ENCODE data around the gene FOXK1. TPM values are rescaled to one million over a fixed set of nuclear protein-coding genes. Genes with fewer than 3 reads are reported as not detected.
A peak's percentile ranks its signal among the peaks of the same experiment; 100 is the strongest.

FOXK1 gene
- total RNA-seq, 2 donors from 2014 or later = 17.3 to 47.5 TPM

DNA sequence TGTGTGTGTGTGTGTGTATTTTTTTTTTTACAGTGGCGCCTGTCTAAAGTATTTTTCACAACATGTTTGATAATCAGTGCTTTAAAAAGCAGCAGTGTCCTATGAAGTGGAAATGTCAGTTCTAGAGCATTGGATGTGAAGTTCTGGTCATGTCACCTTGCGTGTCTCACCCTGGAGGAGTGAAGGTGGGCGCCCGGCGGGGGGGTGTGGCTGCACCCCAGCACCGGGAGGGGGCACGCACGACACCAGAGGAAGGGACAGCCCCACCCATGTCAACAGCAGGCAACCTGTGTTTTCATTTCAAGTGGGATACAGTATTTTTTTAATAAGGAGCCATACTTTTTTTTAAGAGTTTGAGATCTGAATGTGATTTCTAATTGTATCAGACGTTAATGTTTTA lies 88.8 kb downstream of the FOXK1 start:
- TF ChIP-seq, protein P1, sequence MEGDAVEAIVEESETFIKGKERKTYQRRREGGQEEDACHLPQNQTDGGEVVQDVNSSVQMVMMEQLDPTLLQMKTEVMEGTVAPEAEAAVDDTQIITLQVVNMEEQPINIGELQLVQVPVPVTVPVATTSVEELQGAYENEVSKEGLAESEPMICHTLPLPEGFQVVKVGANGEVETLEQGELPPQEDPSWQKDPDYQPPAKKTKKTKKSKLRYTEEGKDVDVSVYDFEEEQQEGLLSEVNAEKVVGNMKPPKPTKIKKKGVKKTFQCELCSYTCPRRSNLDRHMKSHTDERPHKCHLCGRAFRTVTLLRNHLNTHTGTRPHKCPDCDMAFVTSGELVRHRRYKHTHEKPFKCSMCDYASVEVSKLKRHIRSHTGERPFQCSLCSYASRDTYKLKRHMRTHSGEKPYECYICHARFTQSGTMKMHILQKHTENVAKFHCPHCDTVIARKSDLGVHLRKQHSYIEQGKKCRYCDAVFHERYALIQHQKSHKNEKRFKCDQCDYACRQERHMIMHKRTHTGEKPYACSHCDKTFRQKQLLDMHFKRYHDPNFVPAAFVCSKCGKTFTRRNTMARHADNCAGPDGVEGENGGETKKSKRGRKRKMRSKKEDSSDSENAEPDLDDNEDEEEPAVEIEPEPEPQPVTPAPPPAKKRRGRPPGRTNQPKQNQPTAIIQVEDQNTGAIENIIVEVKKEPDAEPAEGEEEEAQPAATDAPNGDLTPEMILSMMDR (IDR thresholded peaks at IDR 0.05) = no peak
- no peak for TF ChIP-seq POLR2A (IDR thresholded peaks at IDR 0.05)
- TF ChIP-seq POLR2AphosphoS5 (IDR thresholded peaks at IDR 0.05) = no peak
- Histone ChIP-seq H3K9me3 (no peaks in the 10 kb centered on the region), H3K4me1 (replicated peaks) (no peaks in the 10 kb centered on the region), H3K27ac (no peak overlapping the region), H3K27me3 (replicated peaks; ENCODE audit: insufficient read depth) (no peaks in the 10 kb centered on the region), H3K4me3 (no peak overlapping the region), H3K36me3 (no peaks in the 10 kb centered on the region)
- DNase-seq (ENCODE audit: low spot score) = no peak
- WGBS = 89% methylated on average over 9 of the region's 9 CpGs
- intact Hi-C loops (cut with DNase I) = no loop called here

DNA sequence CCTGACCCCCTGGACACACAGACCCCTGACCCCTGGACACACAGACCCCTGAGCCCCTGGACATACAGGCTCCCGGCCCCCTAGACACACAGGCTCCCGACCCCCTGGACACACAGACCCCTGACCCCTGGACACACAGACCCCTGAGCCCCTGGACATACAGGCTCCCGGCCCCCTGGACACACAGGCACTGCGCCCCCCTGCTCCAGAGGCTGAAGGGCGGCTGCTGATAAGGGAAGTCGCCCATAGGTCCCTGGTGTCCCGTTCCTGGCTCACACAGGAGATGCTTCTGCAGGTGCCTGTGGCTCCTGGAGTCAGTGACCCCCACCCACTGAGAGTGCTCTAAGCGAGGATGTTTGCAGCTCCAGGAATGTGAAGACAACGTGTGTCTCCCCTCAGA lies 89.6 kb downstream of the FOXK1 start:
- Histone ChIP-seq H3K4me1 (replicated peaks) (peaks cover 3% of the 10 kb centered on the region), H3K9me3 (no peaks in the 10 kb centered on the region), H3K27me3 (replicated peaks; ENCODE audit: insufficient read depth) (no peaks in the 10 kb centered on the region), H3K36me3 (no peaks in the 10 kb centered on the region), H3K27ac (no peak overlapping the region), H3K4me3 (no peak overlapping the region)
- no peak for DNase-seq (ENCODE audit: low spot score)
- TF ChIP-seq POLR2A (IDR thresholded peaks at IDR 0.05) (no peak), POLR2AphosphoS5 (IDR thresholded peaks at IDR 0.05) (no peak)
- TF ChIP-seq, protein P1 (IDR thresholded peaks at IDR 0.05) = no peak
- WGBS = 95% methylated on average over 8 of the region's 9 CpGs
- intact Hi-C loops (cut with DNase I) = no loop called here

- Histone ChIP-seq H3K27me3 (replicated peaks; ENCODE audit: insufficient read depth) (no peaks in the 10 kb centered on the region), H3K9me3 (no peaks in the 10 kb centered on the region), H3K36me3 (no peaks in the 10 kb centered on the region), H3K4me3 (no peak overlapping the region), H3K4me1 (replicated peaks) (peaks cover 4% of the 10 kb centered on the region), H3K27ac (no peak overlapping the region)
- DNase-seq (ENCODE audit: low spot score) = no peak
- 94% methylated on average over 6 of the region's 6 CpGs for WGBS
- intact Hi-C loops (cut with DNase I) = no loop called here
- TF ChIP-seq, protein P1 (IDR thresholded peaks at IDR 0.05) = no peak
- TF ChIP-seq POLR2A (IDR thresholded peaks at IDR 0.05) = no peak
- TF ChIP-seq POLR2AphosphoS5 (IDR thresholded peaks at IDR 0.05) = no peak
Measured at GRCh38 chr7:4772306-4772705, 90.2 kb downstream of the FOXK1 start.

- H3K27ac ChIP-seq = no peak overlapping the region
- no peak overlapping the region for H3K4me3 ChIP-seq
- no peaks in the 10 kb centered on the region for H3K36me3 ChIP-seq
- intact Hi-C loops (cut with DNase I) = no loop called here
- peaks cover 4% of the 10 kb centered on the region for H3K4me1 ChIP-seq (replicated peaks)
- H3K27me3 ChIP-seq (replicated peaks; ENCODE audit: insufficient read depth) = no peaks in the 10 kb centered on the region
- WGBS = 80% methylated on average over 12 of the region's 12 CpGs
- TF ChIP-seq POLR2AphosphoS5 (IDR thresholded peaks at IDR 0.05) (no peak), POLR2A (IDR thresholded peaks at IDR 0.05) (no peak)
- TF ChIP-seq, protein P1 (IDR thresholded peaks at IDR 0.05) = no peak
- DNase-seq (ENCODE audit: low spot score) = no peak
- no peaks in the 10 kb centered on the region for H3K9me3 ChIP-seq
Measured at GRCh38 chr7:4774007-4774406, 91.9 kb downstream of the FOXK1 start.

GRCh38 chr7:4774658-4775249 lies 92.7 kb downstream of the FOXK1 start:
- H3K36me3 ChIP-seq = no peaks in the 10 kb centered on the region
- 6% methylated on average over 24 of the region's 24 CpGs for WGBS
- TF ChIP-seq, protein P1 (IDR thresholded peaks at IDR 0.05) = no peak
- TF ChIP-seq POLR2AphosphoS5 (IDR thresholded peaks at IDR 0.05) (no peak), POLR2A (IDR thresholded peaks at IDR 0.05) (no peak)
- H3K9me3 ChIP-seq = no peaks in the 10 kb centered on the region
- no peaks in the 10 kb centered on the region for H3K27me3 ChIP-seq (replicated peaks; ENCODE audit: insufficient read depth)
- intact Hi-C loops (cut with DNase I) = no loop called here
- H3K4me3 ChIP-seq = peak overlapping the region; percentile 73 to 92
- no peak for DNase-seq (ENCODE audit: low spot score)
- peak overlapping the region; percentile 91 to 95 for H3K27ac ChIP-seq
- H3K4me1 ChIP-seq (replicated peaks) = peaks cover 4% of the 10 kb centered on the region

All from prostate gland (tissue), 2 donors.